DOHH2 (cell line): Measurements from ENCODE around the gene SLC48A1.
"Not testable (repeated sequence)": the region's sequence is repeated elsewhere in the genome, so short reads cannot be mapped to it uniquely, and the experiment has no call there.

Experiments
- H3F3A ChIP-seq: fragments of 200-600 bp; sonication (generic), shearing (Covaris generic); 2 replicates; pipeline ENCODE4 v1.6.0; 2016; ENCODE audit warnings: antibody characterized with exemption, mild to moderate bottlenecking; ENCODE audit not compliant: control insufficient read depth, insufficient read depth
- H3K27ac ChIP-seq: fragments of 200-600 bp; sonication (generic); 2 replicates; pipeline ENCODE4 v1.5.1; 2014; ENCODE audit warnings: low read depth, mild to moderate bottlenecking, low read length, moderate library complexity
- H3K27me3 ChIP-seq: fragments of 200-600 bp; sonication (generic); 2 replicates; pipeline ENCODE4 v1.6.1; 2014; ENCODE audit warnings: mild to moderate bottlenecking, low read length, mixed read lengths; ENCODE audit not compliant: control insufficient read depth
- H3K36me3 ChIP-seq: fragments of 200-600 bp; sonication (generic); 2 replicates; pipeline ENCODE4 v1.6.1; 2014; ENCODE audit warnings: mild to moderate bottlenecking, low read length, moderate library complexity, mixed read lengths; ENCODE audit not compliant: control insufficient read depth
- H3K4me1 ChIP-seq: fragments of 200-600 bp; sonication (generic); 2 replicates; pipeline ENCODE4 v1.6.1; 2014; ENCODE audit warnings: mild to moderate bottlenecking, low read length, mixed read lengths; ENCODE audit not compliant: control insufficient read depth
- H3K4me2 ChIP-seq: fragments of 200-600 bp; sonication (generic); 2 replicates; pipeline ENCODE4 v1.6.0; 2014; ENCODE audit warnings: mild to moderate bottlenecking, low read length, moderate library complexity
- H3K4me3 ChIP-seq: fragments of 200-600 bp; sonication (generic); 2 replicates; pipeline ENCODE4 v1.5.1; 2014; ENCODE audit warnings: mild to moderate bottlenecking, low read length, mixed read lengths
- H3K79me2 ChIP-seq: fragments of 200-600 bp; sonication (generic); 2 replicates; pipeline ENCODE4 v1.6.1; 2014; ENCODE audit warnings: mild to moderate bottlenecking, low read length, mixed read lengths; ENCODE audit not compliant: control insufficient read depth
- H3K9me2 ChIP-seq: fragments of 200-600 bp; sonication (generic); replicated peaks from 2 replicates; pipeline ENCODE4 v1.6.1; 2014; ENCODE audit warnings: mild to moderate bottlenecking, low read length, mixed read lengths; ENCODE audit not compliant: control insufficient read depth
- H3K9me3 ChIP-seq: fragments of 200-600 bp; sonication (generic); 2 replicates; pipeline ENCODE4 v1.6.1; 2014; ENCODE audit warnings: antibody characterized with exemption, low read length, mixed read lengths; ENCODE audit not compliant: control insufficient read depth, insufficient read depth
- H4K20me1 ChIP-seq: fragments of 200-600 bp; sonication (generic); 2 replicates; pipeline ENCODE4 v1.6.0; 2014; ENCODE audit warnings: low read depth, mild to moderate bottlenecking, antibody characterized with exemption, low read length, moderate library complexity; ENCODE audit not compliant: control insufficient read depth, insufficient read depth
- EZH2phosphoT487 ChIP-seq: fragments of 200-600 bp; sonication (generic); IDR thresholded peaks from 2 replicates; pipeline ENCODE4 v1.6.1; 2017; ENCODE audit warnings: borderline replicate concordance, mild to moderate bottlenecking, antibody characterized with exemption, low read length, moderate library complexity, mixed read lengths
- TF ChIP-seq, protein P1 (sequence below): fragments of 200-600 bp; sonication (generic); IDR thresholded peaks from one replicate; pipeline ENCODE4 v1.5.1; 2014; ENCODE audit warnings: antibody characterized with exemption, mild to moderate bottlenecking, low read depth, low read length; ENCODE audit not compliant: poor library complexity, severe bottlenecking

SLC48A1 gene

DNA sequence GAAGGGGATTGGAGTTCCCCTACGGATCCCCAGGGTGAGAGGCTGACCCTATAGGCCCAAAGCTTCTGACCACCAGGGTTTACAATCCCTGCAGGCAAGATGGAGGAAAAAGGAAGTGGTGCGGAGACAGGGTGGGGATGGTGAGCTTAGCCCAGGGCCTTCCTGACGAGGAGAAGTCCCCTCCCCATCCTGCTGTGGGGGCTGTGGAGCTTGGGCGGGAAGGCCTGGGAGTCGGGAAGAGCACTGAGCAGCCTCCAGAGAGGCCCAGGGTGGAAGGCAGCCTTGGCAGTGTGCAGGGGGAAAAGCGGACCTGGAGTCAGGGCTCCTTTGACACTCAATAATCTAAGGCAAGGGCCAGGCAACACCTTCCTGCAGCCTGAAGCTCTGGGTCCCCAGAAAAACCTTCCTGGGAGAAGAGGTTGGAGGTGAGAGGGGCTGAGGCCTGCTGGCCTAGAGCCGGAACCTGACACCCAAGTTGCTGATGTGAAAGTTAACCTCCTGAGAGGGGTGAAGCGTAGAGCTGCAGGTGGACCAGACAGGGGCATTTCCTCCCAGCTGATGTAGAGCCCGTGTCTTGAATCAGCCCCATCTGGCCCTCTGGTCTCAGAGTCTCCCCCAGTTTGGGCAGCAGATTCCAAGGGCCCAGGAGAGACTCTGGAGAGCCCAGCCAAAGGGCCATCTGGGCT, 40.6 kb downstream of the SLC48A1 start:
- H3K9me3 ChIP-seq, result no peaks in the 10 kb centered on the region
- no peaks in the 10 kb centered on the region for H3K9me2 ChIP-seq
- H3K4me3 ChIP-seq, result peak overlapping the region; percentile 82
- peak overlapping the region; percentile 99 for H3K27ac ChIP-seq
- no peaks in the 10 kb centered on the region for H3K27me3 ChIP-seq
- H3K36me3 ChIP-seq, result peaks cover 73% of the 10 kb centered on the region
- peaks cover 99% of the 10 kb centered on the region for H3K79me2 ChIP-seq
- peaks cover 34% of the 10 kb centered on the region for H3F3A ChIP-seq
- peak overlapping the region; percentile 99 for H3K4me2 ChIP-seq
- no peak for TF ChIP-seq EZH2phosphoT487
- TF ChIP-seq, protein P1, sequence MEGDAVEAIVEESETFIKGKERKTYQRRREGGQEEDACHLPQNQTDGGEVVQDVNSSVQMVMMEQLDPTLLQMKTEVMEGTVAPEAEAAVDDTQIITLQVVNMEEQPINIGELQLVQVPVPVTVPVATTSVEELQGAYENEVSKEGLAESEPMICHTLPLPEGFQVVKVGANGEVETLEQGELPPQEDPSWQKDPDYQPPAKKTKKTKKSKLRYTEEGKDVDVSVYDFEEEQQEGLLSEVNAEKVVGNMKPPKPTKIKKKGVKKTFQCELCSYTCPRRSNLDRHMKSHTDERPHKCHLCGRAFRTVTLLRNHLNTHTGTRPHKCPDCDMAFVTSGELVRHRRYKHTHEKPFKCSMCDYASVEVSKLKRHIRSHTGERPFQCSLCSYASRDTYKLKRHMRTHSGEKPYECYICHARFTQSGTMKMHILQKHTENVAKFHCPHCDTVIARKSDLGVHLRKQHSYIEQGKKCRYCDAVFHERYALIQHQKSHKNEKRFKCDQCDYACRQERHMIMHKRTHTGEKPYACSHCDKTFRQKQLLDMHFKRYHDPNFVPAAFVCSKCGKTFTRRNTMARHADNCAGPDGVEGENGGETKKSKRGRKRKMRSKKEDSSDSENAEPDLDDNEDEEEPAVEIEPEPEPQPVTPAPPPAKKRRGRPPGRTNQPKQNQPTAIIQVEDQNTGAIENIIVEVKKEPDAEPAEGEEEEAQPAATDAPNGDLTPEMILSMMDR, result no peak
- H3K4me1 ChIP-seq, result peaks cover 95% of the 10 kb centered on the region
- H4K20me1 ChIP-seq, result 0 out of 2 replicates have a peak, but pooled peaks cover 2% of the 10 kb centered on the region

DNA sequence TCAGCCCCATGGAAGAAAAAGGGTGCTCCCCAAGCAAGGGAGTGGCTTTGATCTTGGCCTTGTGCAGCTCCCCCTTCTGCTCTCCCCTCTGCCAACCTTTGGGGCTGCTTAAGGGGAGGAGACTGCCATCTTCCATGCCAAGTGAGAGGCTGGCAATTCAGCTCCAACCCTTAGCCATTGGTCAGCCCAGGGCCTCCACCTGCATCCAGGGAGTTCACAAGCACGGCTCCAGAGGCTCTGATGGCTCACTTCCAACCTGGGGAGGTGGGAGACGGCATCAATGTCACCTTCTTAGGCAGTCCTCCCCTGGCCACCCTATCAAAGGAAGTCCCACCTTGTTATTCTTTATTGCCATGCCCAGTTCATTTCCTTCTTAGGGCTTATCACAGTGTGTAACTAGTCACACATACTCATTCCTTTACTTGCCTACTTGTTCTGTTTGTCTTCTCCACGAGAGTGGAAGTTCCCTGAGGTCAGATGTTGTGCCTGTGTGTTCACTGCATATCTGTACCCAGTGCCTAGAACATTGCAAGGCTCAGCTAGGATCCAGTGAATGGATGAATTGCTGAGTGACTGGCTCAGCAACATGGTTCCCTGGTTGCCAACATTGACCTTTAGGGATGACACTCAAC, 41.6 kb downstream of the SLC48A1 start:
- TF ChIP-seq, protein P1, result no peak
- no peak for TF ChIP-seq EZH2phosphoT487
- no peaks in the 10 kb centered on the region for H3K9me3 ChIP-seq
- H3K27ac ChIP-seq, result peak overlapping the region; percentile 99
- H4K20me1 ChIP-seq, result 0 out of 2 replicates have a peak, but pooled peaks cover 2% of the 10 kb centered on the region
- H3K4me2 ChIP-seq, result peak overlapping the region; percentile 99
- peak overlapping the region; percentile 82 for H3K4me3 ChIP-seq
- H3K4me1 ChIP-seq, result peaks cover 85% of the 10 kb centered on the region
- peaks cover 34% of the 10 kb centered on the region for H3F3A ChIP-seq
- no peaks in the 10 kb centered on the region for H3K9me2 ChIP-seq
- H3K79me2 ChIP-seq, result peaks cover 97% of the 10 kb centered on the region
- peaks cover 78% of the 10 kb centered on the region for H3K36me3 ChIP-seq
- no peaks in the 10 kb centered on the region for H3K27me3 ChIP-seq

DNA sequence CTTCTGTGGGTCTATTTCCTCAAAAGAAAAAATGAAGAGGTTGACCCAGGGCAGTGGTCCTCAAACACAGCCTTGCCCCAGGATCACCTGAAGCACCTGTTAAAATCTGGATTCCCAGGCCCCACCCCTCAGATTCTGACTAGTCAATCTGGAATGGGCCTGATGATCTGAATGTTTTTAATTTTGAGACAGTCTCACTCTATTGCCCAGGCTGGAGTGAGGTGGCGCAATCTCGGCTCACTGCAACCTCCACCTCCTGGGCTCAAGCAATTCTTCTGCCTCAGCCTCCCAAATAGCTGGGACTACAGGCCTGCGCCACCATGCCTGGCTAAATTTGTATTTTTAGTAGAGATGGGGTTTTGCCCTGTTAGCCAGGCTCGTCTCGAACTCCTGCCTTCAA, 42.4 kb downstream of the SLC48A1 start:
- Histone ChIP-seq H3K4me3 (peak overlapping the region; percentile 82), H3K27ac (peak overlapping the region; percentile 99), H3K79me2 (peaks cover 95% of the 10 kb centered on the region), H3K36me3 (peaks cover 72% of the 10 kb centered on the region), H3K4me1 (peaks cover 81% of the 10 kb centered on the region), H3F3A (peaks cover 34% of the 10 kb centered on the region), H3K4me2 (peak overlapping the region; percentile 99)
- H3K9me3 ChIP-seq, H3K27me3 ChIP-seq, H4K20me1 ChIP-seq, H3K9me2 ChIP-seq: not testable (repeated sequence)
